COLO668 (cell line): Measurements from ENCODE around the gene MAPRE2.
"Not testable (repeated sequence)": the region's sequence is repeated elsewhere in the genome, so short reads cannot be mapped to it uniquely, and the experiment has no call there.

Source experiments
- DNase-seq: peaks from one replicate; lab custom pipeline; 2025; ENCODE audit not compliant: unreplicated experiment; lab: John Stamatoyannopoulos, UW

Gene MAPRE2

GRCh38 chr18:35089382-35089781 lies 48.2 kb downstream of the MAPRE2 start:
- no peak for DNase-seq

- no peak for DNase-seq
Observed at GRCh38 chr18:35089891-35090550, 48.8 kb downstream of the MAPRE2 start.

- DNase-seq: no peak
Observed at GRCh38 chr18:35091841-35092240, 50.6 kb downstream of the MAPRE2 start.

- no peak for DNase-seq
Observed at GRCh38 chr18:35095983-35096676, 54.9 kb downstream of the MAPRE2 start.

DNA sequence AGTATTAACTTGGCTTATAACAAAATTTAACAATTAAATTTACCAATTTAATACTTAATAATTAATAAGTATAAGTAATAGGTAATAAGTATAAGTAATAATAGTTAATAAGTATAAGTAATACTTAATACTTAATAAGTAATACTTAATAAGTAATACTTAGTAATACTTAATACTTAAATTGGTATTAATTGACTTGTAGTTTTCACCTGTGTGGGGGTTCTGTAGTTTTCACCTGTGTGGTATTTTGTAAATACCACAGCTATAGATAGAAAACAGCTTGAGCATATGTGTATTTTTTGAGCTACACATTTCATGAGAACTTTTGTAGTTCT lies 55.4 kb downstream of the MAPRE2 start:
- no peak for DNase-seq

GRCh38 chr18:35097195-35097594 lies 56.0 kb downstream of the MAPRE2 start:
- DNase-seq: no peak

DNA sequence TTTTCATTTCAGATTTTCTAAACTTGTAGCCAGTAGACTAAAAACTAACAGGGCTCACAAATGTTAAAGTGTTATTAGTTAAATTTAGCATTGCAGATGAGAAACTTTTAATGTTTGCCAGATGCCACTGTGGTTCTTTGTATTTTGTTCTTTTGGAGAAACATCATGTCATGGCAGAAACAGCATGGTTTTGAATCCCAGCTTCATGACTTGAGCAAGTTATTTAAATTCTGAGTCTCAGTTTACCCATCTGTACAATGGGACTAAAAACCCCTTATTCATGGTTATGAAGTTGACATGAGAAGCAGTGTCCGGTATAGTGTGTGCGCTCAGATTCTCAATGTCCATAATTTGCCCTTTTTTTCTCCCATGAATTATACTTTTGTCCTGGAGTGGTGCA lies 56.5 kb downstream of the MAPRE2 start:
- no peak for DNase-seq

DNA sequence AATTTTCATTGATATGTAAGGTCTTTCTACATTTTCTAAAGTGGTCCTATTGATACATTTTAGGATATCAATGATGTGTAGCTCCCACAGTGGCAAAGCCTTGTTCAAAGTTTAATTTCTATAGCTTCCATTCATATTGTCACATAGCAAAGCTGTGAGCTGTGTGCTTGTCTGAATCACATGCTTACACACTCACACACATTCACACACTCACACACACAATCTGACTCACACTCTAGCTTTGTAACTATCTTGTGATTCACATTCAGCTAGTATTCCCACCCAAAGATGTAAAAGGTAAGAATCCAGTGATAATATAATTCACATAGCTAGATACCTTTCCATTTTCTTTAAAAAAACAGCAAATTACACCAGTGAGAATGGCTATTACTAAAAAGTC lies 58.7 kb downstream of the MAPRE2 start:
- no peak for DNase-seq

GRCh38 chr18:35104391-35105051 lies 63.3 kb downstream of the MAPRE2 start:
- no peak for DNase-seq

- DNase-seq: no peak
Observed at GRCh38 chr18:35106013-35106844, 65.0 kb downstream of the MAPRE2 start.

GRCh38 chr18:35106845-35107148 lies 65.6 kb downstream of the MAPRE2 start:
- DNase-seq: no peak

DNA sequence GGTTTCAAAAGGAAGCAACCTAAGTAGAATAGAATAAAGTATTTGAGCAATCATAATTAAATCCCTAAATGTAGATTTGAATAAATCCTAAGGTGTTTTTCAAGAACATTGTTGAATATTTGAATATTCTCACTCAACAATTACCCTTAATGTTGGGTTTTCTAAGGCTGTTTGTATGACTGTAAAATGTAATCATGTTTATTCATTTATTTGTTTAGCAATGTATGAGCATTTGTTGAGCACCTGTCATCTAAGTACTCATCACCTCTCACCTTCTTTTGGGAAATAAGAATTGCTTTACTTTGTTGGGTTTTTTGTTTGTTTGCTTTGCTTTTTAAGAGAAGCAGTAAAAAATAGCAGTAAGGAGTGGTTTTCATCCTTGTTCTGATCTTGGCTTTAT lies 66.0 kb downstream of the MAPRE2 start:
- DNase-seq: no peak

GRCh38 chr18:35108088-35108487 lies 66.9 kb downstream of the MAPRE2 start:
- DNase-seq: not testable (repeated sequence)

DNA sequence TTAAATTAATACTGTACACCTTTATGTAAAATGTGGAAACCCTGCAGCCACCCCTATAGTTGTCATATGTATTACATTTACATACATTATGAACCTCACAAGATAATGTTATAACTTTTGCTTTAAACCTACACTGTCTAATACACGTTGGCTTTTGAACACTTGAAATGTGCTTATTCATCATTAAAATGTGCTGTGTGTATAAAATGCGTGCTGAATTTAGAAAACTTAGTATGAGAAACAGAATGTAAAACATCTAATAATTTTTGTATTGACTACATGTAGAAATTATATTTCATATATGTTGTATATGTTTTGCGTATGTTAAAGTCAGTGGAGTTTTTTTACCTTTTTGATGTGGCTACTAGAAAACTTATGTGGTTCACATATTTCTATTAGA lies 68.8 kb downstream of the MAPRE2 start:
- no peak for DNase-seq

DNA sequence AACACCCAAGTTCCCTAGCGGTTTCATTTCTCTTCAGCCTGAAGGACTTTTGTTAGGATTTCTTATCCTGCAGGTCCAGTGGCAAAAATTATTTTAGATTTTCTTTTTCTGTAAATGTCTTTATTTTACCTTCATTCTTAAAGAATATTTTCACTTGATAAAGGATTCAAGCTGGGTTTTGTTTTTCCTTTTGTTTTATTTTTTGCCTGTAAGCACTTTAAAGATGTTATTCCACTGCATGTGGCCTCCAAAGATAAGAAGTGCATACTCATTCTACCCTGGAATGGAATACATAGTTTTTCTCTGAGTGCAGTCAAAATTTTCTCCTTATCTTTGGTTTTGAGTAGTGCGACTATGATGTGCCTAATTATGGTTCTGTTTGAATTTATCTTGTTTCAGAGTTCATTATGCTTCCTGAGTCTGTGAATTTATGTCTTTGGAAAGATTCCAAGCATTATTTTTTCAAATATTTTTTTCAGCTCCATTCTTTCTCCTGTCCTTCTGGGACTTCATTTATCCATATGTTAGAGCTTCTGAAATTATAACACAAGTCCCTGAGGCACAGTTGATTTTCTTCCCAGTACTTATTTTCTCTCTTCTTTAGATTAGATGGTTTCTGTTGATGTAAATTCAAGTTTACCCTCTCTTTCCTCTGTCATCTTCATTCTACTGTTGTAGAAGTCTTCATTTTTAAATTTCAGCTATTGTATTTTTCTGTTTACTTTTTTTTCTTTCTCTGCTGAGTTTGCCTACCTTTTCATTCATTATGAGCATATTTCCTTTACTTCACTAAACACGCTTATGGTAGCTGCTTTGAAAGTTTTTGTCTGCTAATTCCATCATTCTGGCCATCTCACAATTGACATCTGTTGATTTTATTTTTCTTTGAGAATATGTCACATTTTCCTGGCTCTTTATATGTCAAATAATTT lies 69.6 kb downstream of the MAPRE2 start:
- DNase-seq: no peak

DNA sequence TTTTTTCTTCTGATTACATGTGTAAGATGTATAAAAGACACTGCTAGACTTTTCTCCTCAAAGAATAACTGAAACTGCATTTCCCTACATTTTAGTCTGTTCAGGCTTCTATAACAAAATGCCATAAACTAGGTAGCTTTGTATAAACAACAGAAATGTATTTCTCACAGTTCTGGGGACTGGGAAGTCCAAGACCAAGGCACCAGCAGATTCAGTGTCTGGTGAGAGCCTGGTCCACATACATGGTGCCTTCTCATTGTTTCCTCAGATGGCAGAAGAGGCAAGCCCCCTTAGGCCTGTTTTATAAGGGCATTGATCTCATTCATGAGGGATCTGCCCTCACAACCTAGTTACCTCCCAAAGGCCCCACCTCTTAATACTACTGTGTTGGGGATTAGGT lies 71.5 kb downstream of the MAPRE2 start:
- DNase-seq: no peak

DNA sequence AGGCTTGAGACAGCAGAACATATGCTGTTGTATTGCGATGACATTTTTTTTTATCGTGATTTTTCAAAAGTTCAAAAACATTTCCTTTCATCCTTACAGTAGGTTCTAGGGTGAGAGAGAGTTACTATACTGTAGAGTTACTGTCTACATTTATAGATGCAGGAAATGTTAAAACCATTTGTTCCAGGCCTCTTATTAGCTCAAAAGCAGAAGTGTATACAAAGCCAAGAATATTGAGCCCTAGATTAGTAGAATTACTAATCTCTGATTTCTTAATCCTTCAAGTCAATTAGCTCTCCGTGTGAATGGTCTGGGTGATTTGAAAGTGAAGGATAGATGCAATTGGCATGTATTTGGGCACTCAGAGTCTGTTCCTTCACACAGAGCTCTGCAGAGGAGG lies 73.1 kb downstream of the MAPRE2 start:
- no peak for DNase-seq

DNA sequence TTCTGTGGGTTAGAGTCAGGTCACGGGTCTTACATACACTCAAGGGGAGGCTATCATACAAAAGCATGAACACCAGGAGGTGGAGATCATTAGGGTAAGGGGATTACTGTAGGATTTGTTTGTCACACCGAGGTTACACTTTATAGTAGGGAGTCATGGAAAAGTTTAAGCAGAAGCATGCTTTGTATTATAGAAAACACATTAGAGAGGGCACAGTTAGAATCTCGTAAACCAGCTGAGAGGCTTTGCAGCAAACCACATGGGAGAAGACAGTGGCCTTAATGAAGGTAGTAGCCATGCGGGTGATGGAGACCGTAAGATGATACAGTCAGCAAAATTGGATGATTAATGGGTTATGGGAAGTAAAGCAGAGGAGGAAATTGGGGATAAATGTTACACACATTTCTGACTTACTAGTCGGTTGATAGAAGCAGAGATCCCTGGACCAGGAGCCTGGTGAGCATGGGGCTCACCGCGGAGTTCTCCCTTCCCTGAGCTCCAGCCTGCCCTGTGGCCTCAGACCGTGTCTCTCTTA lies 75.6 kb downstream of the MAPRE2 start:
- no peak for DNase-seq

- no peak for DNase-seq
Observed at GRCh38 chr18:35117372-35117771, 76.2 kb downstream of the MAPRE2 start.

- DNase-seq: no peak
Observed at GRCh38 chr18:35117951-35118411, 76.8 kb downstream of the MAPRE2 start.
